OCI-LY7 (cell line): ENCODE data around the gene MTHFD1L.
A peak's percentile ranks its signal among the peaks of the same experiment; 100 is the strongest.

ENCODE experiments used
- CTCF ChIP-seq: fragments of 200-600 bp; sonication (generic); conservative IDR thresholded peaks from 2 replicates; pipeline ENCODE4 v1.5.1; 2014; ENCODE audit warnings: mild to moderate bottlenecking, antibody characterized with exemption, low read length, moderate library complexity, mixed read lengths
- EZH2phosphoT487 ChIP-seq: fragments of 200-600 bp; sonication (generic); IDR thresholded peaks from 2 replicates; pipeline ENCODE4 v1.6.1; 2018; ENCODE audit warnings: low read depth, borderline replicate concordance, mild to moderate bottlenecking, mixed run types, antibody characterized with exemption, low read length, moderate library complexity, mixed read lengths

- TF ChIP-seq CTCF (peak; percentile 63), EZH2phosphoT487 (no peak)
These were observed 63.4 kb downstream of the MTHFD1L start for GRCh38 chr6:150928882-150929281.
